HG03039 (cell line): Measurements from ENCODE around the gene TAS2R50.
"Not testable (repeated sequence)": the region's sequence is repeated elsewhere in the genome, so short reads cannot be mapped to it uniquely, and the experiment has no call there.

Experiments
- ATAC-seq: cut with Tn5 transposase; IDR thresholded peaks from one replicate; pipeline ENCODE4 v1.9.1; 2021; ENCODE audit warnings: mild to moderate bottlenecking, moderate library complexity; ENCODE audit not compliant: unreplicated experiment

Gene TAS2R50, protein sequence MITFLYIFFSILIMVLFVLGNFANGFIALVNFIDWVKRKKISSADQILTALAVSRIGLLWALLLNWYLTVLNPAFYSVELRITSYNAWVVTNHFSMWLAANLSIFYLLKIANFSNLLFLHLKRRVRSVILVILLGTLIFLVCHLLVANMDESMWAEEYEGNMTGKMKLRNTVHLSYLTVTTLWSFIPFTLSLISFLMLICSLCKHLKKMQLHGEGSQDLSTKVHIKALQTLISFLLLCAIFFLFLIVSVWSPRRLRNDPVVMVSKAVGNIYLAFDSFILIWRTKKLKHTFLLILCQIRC

GRCh38 chr12:10986812-10987211 lies at the start of gene TAS2R50:
TAS2R50 (minus strand) TSS chr12:10986912; CDS start chr12:10986860, 52 bp downstream.
- ATAC-seq = no peak

DNA sequence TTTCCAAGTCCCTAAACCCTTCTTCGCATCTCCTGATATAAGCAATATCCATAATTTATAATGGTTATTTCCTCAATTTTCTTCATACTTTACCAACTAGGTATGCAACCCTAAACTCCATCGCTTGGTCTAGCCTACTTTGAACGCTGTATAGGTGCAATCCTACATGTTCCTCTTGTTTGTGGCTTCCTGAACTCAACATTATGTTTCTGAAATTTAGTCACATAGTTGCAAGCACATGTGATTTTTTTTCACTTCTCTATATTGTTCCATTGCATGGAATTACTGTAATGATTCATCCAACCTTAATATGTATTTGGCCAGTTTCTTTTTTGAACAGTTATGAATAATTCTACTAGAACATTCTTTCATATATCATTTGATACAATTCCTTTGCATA lies 47.2 kb upstream of the TAS2R50 start:
- ATAC-seq = not testable (repeated sequence)

GRCh38 chr12:11031307-11031706 lies 44.6 kb upstream of the TAS2R50 start, which contains the start of gene TAS2R31:
TAS2R31 (minus strand) TSS chr12:11031407; CDS start chr12:11031335, 72 bp downstream.
- no peak for ATAC-seq

DNA sequence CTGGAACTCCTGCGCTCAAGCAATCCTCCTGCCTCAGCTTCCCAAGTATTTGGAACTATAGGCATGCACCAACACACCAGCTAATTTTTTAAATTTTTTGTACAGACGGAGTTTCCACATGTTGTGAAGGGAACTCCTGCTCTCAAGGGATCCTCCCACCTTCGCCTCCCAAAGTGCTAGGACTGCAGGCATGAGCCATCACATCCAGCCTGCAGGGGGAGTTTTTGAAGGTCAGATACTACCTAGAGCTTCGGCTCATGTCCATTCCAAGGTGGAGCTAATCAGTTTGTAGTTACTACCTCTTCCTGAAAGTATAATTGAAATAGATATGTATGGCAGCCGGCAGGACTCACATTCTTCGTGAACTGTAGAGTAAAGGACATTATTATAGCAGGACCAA lies 39.4 kb upstream of the TAS2R50 start:
- no peak for ATAC-seq

DNA sequence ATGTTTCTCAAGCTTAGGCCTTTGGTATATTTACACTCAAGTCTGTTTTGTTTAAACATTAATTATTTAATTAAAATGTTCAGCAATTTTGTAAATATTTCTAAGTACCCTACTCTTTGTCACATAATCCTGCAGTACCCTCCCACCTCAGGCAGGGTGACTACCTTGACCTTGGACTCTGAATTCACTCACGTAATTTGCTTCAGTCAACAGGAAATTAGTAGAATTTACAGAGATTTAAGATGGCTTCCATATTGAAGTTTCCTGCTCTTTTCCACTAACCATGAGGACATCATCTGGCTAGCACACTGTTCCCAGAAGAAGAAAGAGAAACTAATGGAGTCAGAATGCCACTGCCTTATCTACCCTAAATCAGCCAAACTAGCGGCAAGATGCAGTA lies 36.7 kb upstream of the TAS2R50 start:
- ATAC-seq = no peak

DNA sequence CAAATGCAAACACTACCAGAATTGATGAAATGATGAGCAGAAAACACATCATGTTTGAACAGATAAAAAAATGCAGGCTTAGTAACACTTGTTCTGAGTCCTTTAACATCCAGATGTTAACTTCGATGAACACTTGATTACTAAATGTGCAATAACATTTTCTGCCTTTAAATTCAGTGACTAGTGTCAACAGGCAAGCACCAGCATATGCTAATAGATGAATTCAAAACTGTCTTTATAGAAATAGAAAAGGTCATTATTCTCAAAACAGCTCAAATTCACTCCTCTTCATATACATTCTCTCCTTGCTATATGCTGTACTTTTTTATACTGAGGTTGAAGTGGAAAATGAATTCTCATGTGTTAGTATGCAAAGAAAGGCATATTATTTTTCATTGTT lies 35.8 kb upstream of the TAS2R50 start, which contains the start of gene TAS2R19:
Gene TAS2R19 (minus strand): TSS at position 101 of the 400 bp plus-strand sequence. CDS start 49 bp downstream, at position 52.
- no peak for ATAC-seq

DNA sequence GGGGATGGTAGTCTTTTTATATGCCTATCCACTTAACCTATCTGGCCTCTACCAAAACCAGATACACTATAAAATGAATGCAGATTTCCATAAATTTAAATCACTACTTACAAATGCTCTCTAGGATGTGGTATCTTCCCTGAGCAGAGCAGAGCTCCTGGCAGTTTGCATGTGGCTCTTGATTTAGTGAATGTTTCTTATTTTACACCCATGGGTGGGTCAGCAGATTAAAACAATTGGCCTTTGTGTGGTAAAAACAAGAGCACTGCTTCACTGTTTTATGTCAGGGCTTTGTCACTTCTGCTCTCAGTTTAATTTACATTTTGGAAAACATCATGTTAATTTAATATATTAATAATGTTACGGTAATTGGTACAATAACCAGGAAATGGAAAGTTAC lies 30.2 kb upstream of the TAS2R50 start:
- ATAC-seq = no peak

- no peak for ATAC-seq
Observed at GRCh38 chr12:11015775-11016430, 29.2 kb upstream of the TAS2R50 start.

DNA sequence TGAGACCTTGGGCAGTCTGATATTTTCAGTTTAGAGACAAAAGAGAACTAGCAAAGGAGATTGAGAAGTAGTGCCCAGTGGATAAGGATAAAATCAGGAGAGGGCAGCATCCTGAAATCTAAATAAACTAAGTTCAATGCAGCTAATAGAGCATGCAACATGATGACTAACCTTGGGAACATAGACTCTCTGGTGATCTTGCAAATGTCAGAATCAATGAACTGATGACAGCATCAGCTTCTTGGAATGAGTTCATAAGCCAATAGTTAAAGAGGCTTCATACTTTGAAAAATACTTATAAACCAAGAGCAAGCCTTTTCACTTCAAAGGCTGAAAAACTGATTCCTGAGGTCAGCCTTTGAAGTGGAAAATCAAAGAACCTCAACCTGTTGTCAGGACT lies 27.5 kb upstream of the TAS2R50 start:
- no peak for ATAC-seq

GRCh38 chr12:11007608-11008007 lies 20.9 kb upstream of the TAS2R50 start:
- no peak for ATAC-seq

DNA sequence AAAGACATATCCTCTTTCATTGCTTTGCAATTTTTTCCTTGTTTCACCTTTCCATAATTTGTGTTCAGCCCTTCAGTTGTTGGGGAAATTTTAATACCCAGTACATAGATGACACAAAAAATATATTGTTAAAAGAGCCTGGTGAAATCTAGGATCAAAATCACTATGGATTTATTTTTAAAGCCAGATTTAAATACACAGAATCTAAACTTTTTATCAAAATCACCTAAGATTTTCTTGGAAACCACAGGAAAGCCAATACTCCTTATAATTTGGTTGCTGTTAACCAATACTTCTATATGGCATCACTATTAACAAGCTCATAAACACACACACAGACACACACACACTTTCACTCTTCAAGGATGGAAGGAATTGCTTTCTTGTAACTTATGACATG lies 11.5 kb upstream of the TAS2R50 start, which contains the start of gene TAS2R20:
Gene TAS2R20 (minus strand): TSS at position 101 of the 400 bp plus-strand sequence. CDS start 429 bp downstream, outside the sequence.
- no peak for ATAC-seq

DNA sequence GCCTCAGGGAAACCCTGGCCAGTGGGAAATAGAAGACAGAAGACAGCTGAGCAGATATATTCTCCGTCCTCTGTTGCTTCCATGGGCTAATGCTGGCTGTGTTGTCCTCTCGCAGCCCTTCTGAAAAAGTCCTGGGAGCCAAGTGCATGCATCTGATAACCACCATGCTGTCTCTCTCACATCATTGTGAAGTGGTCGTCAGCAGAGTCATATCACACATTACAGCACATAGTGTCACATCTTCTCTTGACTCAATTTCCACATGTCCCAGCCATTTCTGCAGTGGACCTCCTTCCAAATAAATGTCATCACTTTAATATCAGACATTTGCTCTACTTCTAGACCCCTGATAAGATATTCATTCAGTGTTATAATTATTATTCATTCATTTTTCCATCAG lies 7.6 kb upstream of the TAS2R50 start:
- ATAC-seq = no peak

DNA sequence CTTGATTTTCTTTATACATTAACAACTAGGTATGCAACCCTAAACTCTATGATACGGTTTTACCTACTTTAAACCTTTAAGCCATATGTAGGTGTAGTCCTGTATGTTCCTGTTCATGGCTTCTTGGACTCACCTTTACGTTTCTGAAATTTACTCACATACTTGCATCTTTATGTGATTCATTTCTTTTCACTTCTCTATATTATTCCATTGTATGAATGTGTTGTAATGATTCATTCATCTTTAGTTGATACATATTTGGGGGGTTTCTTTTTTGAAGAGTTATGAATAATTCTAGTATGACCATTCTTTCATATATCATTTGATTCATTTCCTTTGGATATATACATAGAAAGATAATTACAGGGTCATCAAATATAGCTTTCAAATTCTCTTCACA lies 2.4 kb upstream of the TAS2R50 start:
- no peak for ATAC-seq

DNA sequence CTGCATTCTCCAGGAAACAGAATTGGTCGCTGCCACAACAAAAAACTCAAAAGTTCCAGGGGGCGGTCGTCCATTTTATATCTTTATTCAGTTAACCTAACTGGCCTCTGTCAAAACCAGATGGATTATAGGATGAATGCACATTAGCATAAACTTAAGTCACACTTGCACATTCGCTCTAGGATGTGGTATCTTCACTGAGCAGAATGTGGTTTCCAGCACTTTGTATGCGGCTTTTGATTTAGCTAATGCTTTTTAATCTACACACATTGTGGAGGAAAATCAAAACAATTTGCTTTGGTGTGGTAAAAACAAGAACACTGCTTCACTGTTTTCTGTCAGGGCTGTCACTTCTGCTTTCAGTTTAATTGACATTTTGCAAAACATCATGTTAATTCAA lies 4.5 kb downstream of the TAS2R50 start:
- no peak for ATAC-seq

DNA sequence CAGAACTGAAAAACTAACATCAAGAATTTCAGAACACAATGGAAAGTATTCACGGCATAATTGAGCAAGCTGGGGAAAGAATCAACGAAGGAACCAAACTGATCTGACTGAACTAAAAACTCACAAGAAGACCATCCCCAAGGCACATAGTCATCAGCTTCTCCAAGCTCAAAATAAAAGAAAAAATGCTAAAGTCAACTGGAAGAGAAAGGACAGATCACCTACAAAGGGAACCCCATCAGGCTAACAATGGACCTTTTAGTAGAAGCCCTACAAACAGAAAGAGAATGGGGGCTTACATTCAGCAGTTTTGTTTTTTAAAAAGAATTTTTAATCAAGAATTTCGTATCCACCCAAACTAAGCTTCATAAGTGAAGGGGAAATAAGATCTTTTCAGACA lies 11.7 kb downstream of the TAS2R50 start:
- no peak for ATAC-seq

DNA sequence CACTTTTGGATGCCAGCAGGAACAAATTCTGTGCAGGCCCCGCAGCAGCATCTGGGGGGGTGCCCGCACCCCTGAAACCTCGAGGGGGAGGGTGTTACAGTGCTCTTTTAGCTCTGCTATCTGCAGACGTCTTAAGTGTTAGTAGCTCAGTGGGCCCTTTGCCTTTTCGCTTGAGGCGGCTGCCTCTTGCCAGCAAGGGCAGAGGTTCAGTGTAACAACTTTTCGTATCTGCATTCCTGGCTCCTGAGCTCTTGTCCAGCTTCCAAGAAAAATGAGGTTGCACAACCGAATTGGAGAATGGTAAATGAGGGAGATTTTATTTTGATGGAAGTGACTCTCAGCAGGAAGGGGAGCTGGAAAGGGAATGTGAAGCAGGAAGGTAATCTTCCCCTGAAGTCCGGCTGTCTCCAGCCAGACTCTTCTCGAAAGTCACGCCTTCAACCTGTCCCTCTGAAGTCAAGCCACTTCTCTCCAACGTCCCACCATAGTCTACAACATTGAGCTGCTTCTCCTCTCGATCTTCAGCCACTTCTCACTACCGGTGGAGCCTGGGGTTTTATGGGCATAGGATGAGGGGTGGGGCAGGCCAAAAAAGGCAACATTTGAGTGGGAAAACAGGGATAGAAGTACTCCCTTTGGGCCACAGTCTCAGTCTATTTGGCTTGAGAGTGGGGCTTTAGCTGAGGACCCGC lies 17.8 kb downstream of the TAS2R50 start:
- ATAC-seq = no peak

DNA sequence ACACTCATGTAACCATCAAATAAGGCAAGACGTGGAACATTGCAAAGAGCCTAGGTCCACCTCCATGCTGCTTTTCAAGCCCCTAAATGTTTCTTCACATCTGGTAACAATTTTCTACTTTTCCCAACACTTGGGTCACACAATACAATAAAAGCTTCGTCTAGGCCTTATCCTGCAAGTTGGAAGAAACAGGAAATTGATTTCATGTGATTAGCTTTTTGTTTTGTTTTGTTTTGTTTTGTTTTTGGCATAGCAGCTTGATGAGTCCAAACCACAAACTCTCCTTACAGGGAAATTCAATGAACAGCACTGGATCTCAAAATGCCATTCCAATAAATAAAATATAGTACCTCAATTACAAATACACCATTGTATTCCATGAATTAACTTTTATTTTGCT lies 19.3 kb downstream of the TAS2R50 start:
- ATAC-seq = no peak

- no peak for ATAC-seq
Observed at GRCh38 chr12:10966314-10966713, 20.4 kb downstream of the TAS2R50 start.

- ATAC-seq = no peak
Observed at GRCh38 chr12:10965476-10965875, 21.2 kb downstream of the TAS2R50 start.

- no peak for ATAC-seq
Observed at GRCh38 chr12:10960211-10960610, 26.5 kb downstream of the TAS2R50 start.

DNA sequence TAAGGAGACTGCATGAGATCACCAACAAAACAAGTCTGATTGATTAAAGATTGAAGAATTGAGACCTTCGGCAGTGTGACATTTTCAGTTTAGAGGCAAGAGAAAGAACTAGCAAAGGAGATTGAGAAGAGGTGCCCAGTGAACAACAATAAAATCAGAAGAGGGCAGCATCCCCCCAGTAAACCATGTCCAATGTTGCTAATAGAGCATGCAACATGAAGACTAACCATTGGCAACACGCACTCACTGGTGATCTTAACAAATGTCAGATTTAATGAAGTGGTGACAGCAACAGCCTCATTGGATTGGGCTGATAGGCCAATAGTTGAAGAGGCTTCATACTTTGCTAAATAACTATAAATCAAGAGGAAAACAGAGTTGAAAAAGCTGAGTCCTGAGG lies 26.9 kb downstream of the TAS2R50 start:
- ATAC-seq = no peak

DNA sequence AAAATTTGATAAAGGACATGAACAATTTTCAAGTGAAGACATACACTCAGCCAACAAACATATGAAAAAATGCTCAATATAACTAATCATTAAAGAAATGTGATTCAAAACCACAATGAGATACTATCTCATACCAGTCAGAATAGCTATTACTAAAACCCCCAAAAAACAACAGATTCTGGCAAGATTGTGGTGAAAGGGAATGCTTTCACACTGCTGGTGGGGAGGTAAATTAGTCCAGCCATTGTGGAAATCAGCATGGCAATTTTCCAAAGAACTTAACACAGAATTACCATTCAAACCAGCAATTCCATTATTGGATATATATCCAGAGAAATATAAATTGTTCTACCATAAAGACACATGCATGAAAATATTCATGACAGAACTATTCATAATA lies 29.0 kb downstream of the TAS2R50 start:
- no peak for ATAC-seq
